ENCODE results near the gene DEFB129.
"Not testable (repeated sequence)": the region's sequence is repeated elsewhere in the genome, so short reads cannot be mapped to it uniquely, and the experiment has no call there.

The DEFB129 gene

GRCh38 chr20:226958-227357 is at the start of gene DEFB129:
TSS of gene DEFB129 (plus strand) at chr20:227258. CDS start at chr20:227289, 31 bp downstream.
- DNase-seq = no peak

GRCh38 chr20:184288-184687 is 42.8 kb upstream of the DEFB129 start:
- no peak for DNase-seq

- no peak for DNase-seq
Measured at GRCh38 chr20:187733-188132, 39.3 kb upstream of the DEFB129 start.

- no peak for DNase-seq
Measured at GRCh38 chr20:189611-190010, 37.4 kb upstream of the DEFB129 start, which contains the start of gene DEFB128. TSS of gene DEFB128 (minus strand) at chr20:189711. CDS start at chr20:189623, 88 bp downstream.

GRCh38 chr20:198225-198624 is 28.8 kb upstream of the DEFB129 start:
- no peak for DNase-seq

- DNase-seq = no peak
Measured at GRCh38 chr20:199996-200395, 27.1 kb upstream of the DEFB129 start.

GRCh38 chr20:203630-204029 is 23.4 kb upstream of the DEFB129 start:
- DNase-seq = not testable (repeated sequence)

- no peak for DNase-seq
Measured at GRCh38 chr20:208942-209566, 18.0 kb upstream of the DEFB129 start.

- no peak for DNase-seq
Measured at GRCh38 chr20:210809-211502, 16.1 kb upstream of the DEFB129 start.

- no peak for DNase-seq
Measured at GRCh38 chr20:214383-214782, 12.7 kb upstream of the DEFB129 start.

GRCh38 chr20:215796-216195 is 11.3 kb upstream of the DEFB129 start:
- DNase-seq = no peak

GRCh38 chr20:217266-217665 is 9.8 kb upstream of the DEFB129 start:
- DNase-seq = no peak

- DNase-seq = no peak
Measured at GRCh38 chr20:219290-220115, 7.6 kb upstream of the DEFB129 start.

- DNase-seq = no peak
Measured at GRCh38 chr20:221258-221830, 5.7 kb upstream of the DEFB129 start.

GRCh38 chr20:225879-226278 is 1.2 kb upstream of the DEFB129 start:
- not testable (repeated sequence) for DNase-seq

- no peak for DNase-seq
Measured at GRCh38 chr20:227439-228105, 514 bp downstream of the DEFB129 start.

GRCh38 chr20:235891-236290 is 8.8 kb downstream of the DEFB129 start:
- no peak for DNase-seq

- DNase-seq = peak; percentile 70
Measured at GRCh38 chr20:237489-237888, 10.4 kb downstream of the DEFB129 start.

GRCh38 chr20:237929-238328 is 10.9 kb downstream of the DEFB129 start:
- DNase-seq = no peak

GRCh38 chr20:242905-243304 is 15.8 kb downstream of the DEFB129 start:
- DNase-seq = no peak

- DNase-seq = no peak
Measured at GRCh38 chr20:251354-251753, 24.3 kb downstream of the DEFB129 start.

GRCh38 chr20:252801-253200 is 25.7 kb downstream of the DEFB129 start:
- no peak for DNase-seq

- not testable (repeated sequence) for DNase-seq
Measured at GRCh38 chr20:253447-253846, 26.4 kb downstream of the DEFB129 start.
